ENCODE measurements around the gene BEND5.

The BEND5 gene

GRCh38 chr1:48717082-48717481, 59.6 kb downstream of the BEND5 start:
- no peak for DNase-seq

- no peak for DNase-seq
Observed at GRCh38 chr1:48715921-48716320, 60.8 kb downstream of the BEND5 start.

GRCh38 chr1:48710915-48711314, 65.8 kb downstream of the BEND5 start:
- no peak for DNase-seq

GRCh38 chr1:48710318-48710717, 66.4 kb downstream of the BEND5 start:
- DNase-seq = no peak

GRCh38 chr1:48704736-48705135, 72.0 kb downstream of the BEND5 start:
- DNase-seq = no peak

GRCh38 chr1:48701445-48701844, 75.2 kb downstream of the BEND5 start:
- no peak for DNase-seq

- DNase-seq = no peak
Observed at GRCh38 chr1:48697066-48697707, 79.5 kb downstream of the BEND5 start.

GRCh38 chr1:48695161-48695560, 81.5 kb downstream of the BEND5 start:
- no peak for DNase-seq

GRCh38 chr1:48693674-48694320, 82.9 kb downstream of the BEND5 start:
- DNase-seq = no peak

GRCh38 chr1:48693180-48693579, 83.5 kb downstream of the BEND5 start:
- no peak for DNase-seq

GRCh38 chr1:48692235-48692634, 84.5 kb downstream of the BEND5 start:
- DNase-seq = no peak

- no peak for DNase-seq
Observed at GRCh38 chr1:48691429-48692001, 85.2 kb downstream of the BEND5 start.

GRCh38 chr1:48688102-48688760, 88.5 kb downstream of the BEND5 start:
- no peak for DNase-seq

- DNase-seq = no peak
Observed at GRCh38 chr1:48687282-48688045, 89.2 kb downstream of the BEND5 start.

GRCh38 chr1:48686159-48686558, 90.5 kb downstream of the BEND5 start:
- DNase-seq = no peak

GRCh38 chr1:48684381-48684780, 92.3 kb downstream of the BEND5 start:
- no peak for DNase-seq

GRCh38 chr1:48683839-48684238, 92.9 kb downstream of the BEND5 start:
- no peak for DNase-seq

GRCh38 chr1:48681476-48682305, 95.0 kb downstream of the BEND5 start:
- DNase-seq = no peak

GRCh38 chr1:48680411-48681035, 96.2 kb downstream of the BEND5 start:
- DNase-seq = no peak

GRCh38 chr1:48679859-48680258, 96.8 kb downstream of the BEND5 start:
- DNase-seq = no peak

- no peak for DNase-seq
Observed at GRCh38 chr1:48678710-48679505, 97.8 kb downstream of the BEND5 start.

Measured in GOT3 (cell line).